PC-9 (cell line): ENCODE results near the gene CAPN5. TPM values are rescaled to one million over a fixed set of nuclear protein-coding genes. Genes with fewer than 3 reads are reported as not detected.

Experiments used
- BruUV-seq: library from RNA; stranded (reverse); fragments of 400-500 nt; replicated peaks from 2 replicates; lab custom pipeline; 2021; lab: Mats Ljungman, UMichigan
- CTCF ChIA-PET: fragments of 300-600 bp; sonication (Branson Sonifier 250); formaldehyde crosslinking; loops from one replicate; lab custom pipeline; 2022; ENCODE audit warnings: antibody characterized with exemption; lab: Charles Lee
- POLR2A ChIA-PET: fragments of 300-600 bp; sonication (Branson Sonifier 250); formaldehyde crosslinking; loops from one replicate; lab custom pipeline; 2022; ENCODE audit warnings: antibody characterized with exemption; ENCODE audit not compliant: unreplicated experiment; lab: Charles Lee
- DNase-seq, 2 experiments: peaks; one replicate each; pipeline versions ENCODE4 v3.0.0 to v3.0.0-alpha.2; 2015 to 2022; ENCODE audit warnings: mixed read lengths in 1 of 2
- H2AFZ ChIP-seq: fragments of 200-600 bp; sonication (generic); 2 replicates; pipeline ENCODE4 v1.8.1; 2017; ENCODE audit warnings: antibody characterized with exemption
- H3F3A ChIP-seq: fragments of 200-600 bp; sonication (generic); 2 replicates; pipeline ENCODE4 v1.8.1; 2017; ENCODE audit warnings: antibody characterized with exemption, mild to moderate bottlenecking, low read depth; ENCODE audit not compliant: insufficient read depth
- H3K27ac ChIP-seq: fragments of 200-600 bp; sonication (generic); 2 replicates; pipeline ENCODE4 v1.6.1; 2016; ENCODE audit warnings: mixed run types
- H3K27me3 ChIP-seq: fragments of 200-600 bp; sonication (generic); 2 replicates; pipeline ENCODE4 v1.6.1; 2016; ENCODE audit warnings: low read depth, mixed run types; ENCODE audit not compliant: insufficient read depth
- H3K36me3 ChIP-seq: fragments of 200-600 bp; sonication (generic); 2 replicates; pipeline ENCODE4 v1.6.1; 2016; ENCODE audit warnings: low read depth, mixed run types
- H3K4me1 ChIP-seq: fragments of 200-600 bp; sonication (generic); replicated peaks from 2 replicates; pipeline ENCODE4 v1.6.1; 2016; ENCODE audit warnings: mixed run types; ENCODE audit not compliant: insufficient read depth
- H3K4me2 ChIP-seq: fragments of 200-600 bp; sonication (generic); 2 replicates; pipeline ENCODE4 v1.6.1; 2017; ENCODE audit warnings: mixed run types
- H3K4me3 ChIP-seq: fragments of 200-600 bp; sonication (generic); 2 replicates; pipeline ENCODE4 v1.6.1; 2016; ENCODE audit warnings: mixed run types
- H3K79me2 ChIP-seq: fragments of 200-600 bp; sonication (generic); 2 replicates; pipeline ENCODE4 v1.6.1; 2017; ENCODE audit warnings: low read depth, mixed run types
- H3K9me2 ChIP-seq: fragments of 200-600 bp; sonication (generic); 2 replicates; pipeline ENCODE4 v1.8.1; 2017; ENCODE audit warnings: mild to moderate bottlenecking; ENCODE audit not compliant: insufficient read depth
- H3K9me3 ChIP-seq: fragments of 200-600 bp; sonication (generic); 2 replicates; pipeline ENCODE4 v1.8.1; 2016; ENCODE audit warnings: low read depth; ENCODE audit not compliant: insufficient read depth
- H4K20me1 ChIP-seq: fragments of 200-600 bp; sonication (generic); 2 replicates; pipeline ENCODE4 v1.8.1; 2017; ENCODE audit not compliant: insufficient read depth
- EZH2 ChIP-seq: fragments of 200-600 bp; sonication (generic); IDR thresholded peaks from 2 replicates; pipeline ENCODE4 v1.8.0; 2017; ENCODE audit warnings: antibody characterized with exemption, low read depth
- intact Hi-C: fragments of 100-400 bp; cut with micrococcal nuclease; formaldehyde crosslinking; loops from one replicate; pipeline ENCODE4 v1.10.0; 2022; ENCODE audit not compliant: unreplicated experiment
- total RNA-seq: library from RNA; stranded (reverse); gene quantifications from 2 replicates; pipeline ENCODE4 v1.2.3, GENCODE V29; 2021
- TF ChIP-seq, protein P1 (sequence below): fragments of 200-600 bp; sonication (generic); conservative IDR thresholded peaks from 2 replicates; pipeline ENCODE4 v1.6.1; 2017; ENCODE audit warnings: mixed run types, antibody characterized with exemption, mild to moderate bottlenecking, moderate library complexity

Gene CAPN5
- total RNA-seq, 1 experiment from 2014 or later: 9.9 TPM

DNA sequence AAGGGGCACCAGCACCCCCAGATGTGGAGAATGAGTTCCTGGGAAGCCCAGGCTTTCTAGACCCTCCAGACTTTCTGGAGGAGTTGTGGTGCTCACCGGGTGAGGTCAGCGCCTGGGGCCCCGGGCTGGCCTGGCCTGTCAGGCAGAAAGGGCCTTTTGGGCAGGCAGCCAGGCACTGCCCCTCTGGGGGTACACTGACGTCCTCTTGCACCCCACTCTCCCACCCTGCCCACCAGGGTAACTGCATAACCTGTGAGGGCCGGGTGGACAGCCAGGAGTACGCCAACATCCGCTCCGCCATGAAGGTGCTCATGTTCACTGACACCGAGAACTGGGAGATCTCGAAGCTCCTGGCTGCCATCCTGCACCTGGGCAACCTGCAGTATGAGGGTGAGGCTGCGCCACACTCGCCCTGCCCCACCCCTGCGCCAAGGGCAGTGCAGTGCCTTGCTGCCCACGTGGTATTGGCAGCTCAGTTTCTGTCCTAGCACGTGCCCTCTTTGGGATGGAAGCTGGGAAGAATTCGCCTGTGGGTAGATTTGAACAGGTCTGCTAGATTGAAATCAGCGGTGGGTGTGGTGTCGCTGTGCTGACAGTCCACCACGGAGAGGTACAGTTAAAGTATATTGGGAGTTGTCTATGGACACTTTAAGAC, 91.4 kb downstream of the CAPN5 start:
- H3K9me3 ChIP-seq: no peaks in the 10 kb centered on the region
- H3K36me3 ChIP-seq: no peaks in the 10 kb centered on the region
- TF ChIP-seq, protein P1, sequence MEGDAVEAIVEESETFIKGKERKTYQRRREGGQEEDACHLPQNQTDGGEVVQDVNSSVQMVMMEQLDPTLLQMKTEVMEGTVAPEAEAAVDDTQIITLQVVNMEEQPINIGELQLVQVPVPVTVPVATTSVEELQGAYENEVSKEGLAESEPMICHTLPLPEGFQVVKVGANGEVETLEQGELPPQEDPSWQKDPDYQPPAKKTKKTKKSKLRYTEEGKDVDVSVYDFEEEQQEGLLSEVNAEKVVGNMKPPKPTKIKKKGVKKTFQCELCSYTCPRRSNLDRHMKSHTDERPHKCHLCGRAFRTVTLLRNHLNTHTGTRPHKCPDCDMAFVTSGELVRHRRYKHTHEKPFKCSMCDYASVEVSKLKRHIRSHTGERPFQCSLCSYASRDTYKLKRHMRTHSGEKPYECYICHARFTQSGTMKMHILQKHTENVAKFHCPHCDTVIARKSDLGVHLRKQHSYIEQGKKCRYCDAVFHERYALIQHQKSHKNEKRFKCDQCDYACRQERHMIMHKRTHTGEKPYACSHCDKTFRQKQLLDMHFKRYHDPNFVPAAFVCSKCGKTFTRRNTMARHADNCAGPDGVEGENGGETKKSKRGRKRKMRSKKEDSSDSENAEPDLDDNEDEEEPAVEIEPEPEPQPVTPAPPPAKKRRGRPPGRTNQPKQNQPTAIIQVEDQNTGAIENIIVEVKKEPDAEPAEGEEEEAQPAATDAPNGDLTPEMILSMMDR: no peak
- TF ChIP-seq EZH2: no peak
- H4K20me1 ChIP-seq: no peaks in the 10 kb centered on the region
- ChIA-PET POLR2A (interaction anchor here (0.6 kb wide), 1 partner anchor 311 kb away, joined by 6 read pairs; no protein-coding TSS in a partner anchor), CTCF (no interaction called here)
- peak in 1 of 2 experiments; percentile 37 for DNase-seq
- no TSS peak for BruUV-seq
- intact Hi-C loops: no loop called here
- no peaks in the 10 kb centered on the region for H3K4me1 ChIP-seq
- peaks cover 81% of the 10 kb centered on the region for H3K27me3 ChIP-seq
- H3K9me2 ChIP-seq: no peaks in the 10 kb centered on the region
- no peak overlapping the region for H3K27ac ChIP-seq
- H3K4me2 ChIP-seq: no peak overlapping the region
- no peaks in the 10 kb centered on the region for H3K79me2 ChIP-seq
- no peak overlapping the region for H3K4me3 ChIP-seq
- H2AFZ ChIP-seq: no peak overlapping the region
- H3F3A ChIP-seq: no peaks in the 10 kb centered on the region

DNA sequence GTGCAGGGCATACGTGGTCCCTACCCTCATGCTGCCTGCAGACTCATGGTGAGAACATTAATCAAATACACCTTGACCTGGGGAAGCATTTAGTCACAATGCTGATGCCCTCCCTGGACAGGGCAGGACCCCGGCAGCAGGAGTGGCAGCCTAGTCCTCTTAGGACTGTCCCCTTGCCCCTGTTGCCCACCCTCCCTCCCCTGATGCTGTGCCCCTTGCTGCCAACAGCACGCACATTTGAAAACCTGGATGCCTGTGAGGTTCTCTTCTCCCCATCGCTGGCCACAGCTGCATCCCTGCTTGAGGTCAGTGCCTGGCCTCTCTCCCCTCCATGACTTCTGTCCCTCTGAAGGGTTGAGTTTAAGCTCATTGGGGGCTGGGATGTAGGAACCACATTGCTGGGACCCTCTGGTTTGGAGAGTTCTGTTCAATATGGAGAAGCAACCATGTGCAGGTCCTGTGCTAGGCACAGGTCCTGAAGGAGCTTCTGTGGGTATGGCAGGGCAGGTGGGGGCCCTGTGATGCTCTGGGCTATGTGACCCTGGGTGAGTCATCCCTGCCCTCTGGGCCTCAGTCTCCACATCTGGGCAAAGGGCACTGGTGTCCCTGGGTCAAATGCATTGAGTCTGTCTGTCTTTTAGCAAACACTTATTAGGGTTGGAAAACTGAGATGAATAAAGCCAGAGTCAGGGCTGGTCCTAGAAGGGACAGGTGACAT, 92.6 kb downstream of the CAPN5 start:
- BruUV-seq: no TSS peak
- Histone ChIP-seq H3K27ac (no peak overlapping the region), H3K4me2 (no peak overlapping the region), H3K4me3 (no peak overlapping the region), H3K27me3 (peaks cover 78% of the 10 kb centered on the region), H3K36me3 (no peaks in the 10 kb centered on the region), H2AFZ (no peak overlapping the region), H3K79me2 (no peaks in the 10 kb centered on the region), H3K9me2 (no peaks in the 10 kb centered on the region), H3K9me3 (no peaks in the 10 kb centered on the region), H4K20me1 (no peaks in the 10 kb centered on the region), H3K4me1 (no peaks in the 10 kb centered on the region), H3F3A (no peaks in the 10 kb centered on the region)
- TF ChIP-seq, protein P1: no peak
- no peak for TF ChIP-seq EZH2
- POLR2A ChIA-PET: no interaction called here
- intact Hi-C loops: no loop called here
- CTCF ChIA-PET: no interaction called here
- no peak for DNase-seq

DNA sequence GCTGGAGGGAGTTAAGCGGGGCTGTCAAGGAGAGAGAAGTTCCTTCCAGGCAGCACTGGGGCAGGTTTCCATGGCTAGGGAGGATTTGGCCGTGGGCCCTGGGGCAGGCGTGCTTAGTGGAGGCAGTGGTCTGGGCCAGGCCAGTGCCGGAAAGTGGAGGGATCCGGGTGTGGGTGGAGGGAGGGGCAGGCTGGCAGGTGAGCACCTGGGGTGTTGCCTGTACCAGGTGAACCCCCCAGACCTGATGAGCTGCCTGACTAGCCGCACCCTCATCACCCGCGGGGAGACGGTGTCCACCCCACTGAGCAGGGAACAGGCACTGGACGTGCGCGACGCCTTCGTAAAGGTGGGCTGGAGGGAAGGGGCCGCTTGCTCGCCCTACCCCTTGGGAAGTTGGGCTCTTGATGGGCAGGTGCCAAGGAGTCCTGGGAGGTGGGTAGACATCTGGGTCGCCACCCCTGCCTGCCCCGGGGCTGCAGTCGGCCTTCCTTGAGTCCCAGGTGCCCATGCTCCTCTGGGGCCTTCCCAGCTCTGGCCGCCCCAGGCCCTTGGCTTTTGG, 93.2 kb downstream of the CAPN5 start:
- TF ChIP-seq, protein P1: no peak
- TF ChIP-seq EZH2: no peak
- Histone ChIP-seq H3K27me3 (peaks cover 81% of the 10 kb centered on the region), H3K4me3 (no peak overlapping the region), H3K79me2 (no peaks in the 10 kb centered on the region), H3K27ac (no peak overlapping the region), H4K20me1 (no peaks in the 10 kb centered on the region), H3K9me2 (no peaks in the 10 kb centered on the region), H2AFZ (no peak overlapping the region), H3F3A (no peaks in the 10 kb centered on the region), H3K36me3 (no peaks in the 10 kb centered on the region), H3K9me3 (no peaks in the 10 kb centered on the region), H3K4me2 (no peak overlapping the region), H3K4me1 (no peaks in the 10 kb centered on the region)
- intact Hi-C loops: no loop called here
- BruUV-seq: no TSS peak
- POLR2A ChIA-PET: no interaction called here
- no peak for DNase-seq
- CTCF ChIA-PET: no interaction called here
